Head of caudate nucleus (tissue), 42 donors: Measurements from ENCODE around the gene BRD3.
A peak's percentile ranks its signal among the peaks of the same experiment; 100 is the strongest.

ENCODE experiments used
- DNase-seq, 42 donors: peaks; one replicate each; pipeline versions ENCODE4 v3.0.0 to v3.0.0-alpha.2; 2020 to 2021; ENCODE audit warnings: mixed read lengths in 7 of 42
- intact Hi-C: fragments of 100-400 bp; cut with DNase I; formaldehyde crosslinking; loops from one replicate; pipeline ENCODE4 v1.15.0; 2022

The BRD3 gene

GRCh38 chr9:134029248-134030226 lies 38.3 kb downstream of the BRD3 start:
- intact Hi-C loops = loop anchor here (5.0 kb wide), 1 partner anchor 38 kb away; the partner anchor contains the start of gene BRD3
- DNase-seq = peak in 1 of 42 donors; percentile 2

- intact Hi-C loops = loop anchor here (5.0 kb wide), 1 partner anchor 39 kb away; the partner anchor contains the start of gene BRD3
- no peak for DNase-seq
Measured at GRCh38 chr9:134028575-134029247, 39.1 kb downstream of the BRD3 start.

DNA sequence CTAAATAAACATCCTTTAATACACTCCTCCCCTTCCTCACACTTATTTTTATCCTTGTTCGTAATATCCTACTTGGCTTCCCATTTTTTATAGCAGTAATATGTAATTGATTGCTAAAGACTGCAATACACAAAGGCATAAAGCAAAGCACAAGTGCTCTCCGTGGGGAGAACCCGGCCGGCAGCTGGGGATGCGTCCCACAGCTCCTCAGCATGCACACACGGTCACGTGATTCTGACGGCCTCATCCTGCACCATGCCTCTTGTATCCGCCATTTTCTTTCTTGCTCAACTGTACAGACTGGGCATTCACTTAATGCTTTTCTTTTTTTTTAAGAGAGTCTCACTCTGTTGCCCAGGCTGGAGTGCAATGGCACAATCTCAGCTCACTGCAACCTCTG lies 39.8 kb downstream of the BRD3 start:
- DNase-seq = no peak
- intact Hi-C loops = loop anchor here (5.0 kb wide), 1 partner anchor 39 kb away; the partner anchor contains the start of gene BRD3

GRCh38 chr9:134027561-134027960 lies 40.3 kb downstream of the BRD3 start:
- DNase-seq = no peak
- intact Hi-C loops = loop anchor here (5.0 kb wide), 1 partner anchor 40 kb away; the partner anchor contains the start of gene BRD3

DNA sequence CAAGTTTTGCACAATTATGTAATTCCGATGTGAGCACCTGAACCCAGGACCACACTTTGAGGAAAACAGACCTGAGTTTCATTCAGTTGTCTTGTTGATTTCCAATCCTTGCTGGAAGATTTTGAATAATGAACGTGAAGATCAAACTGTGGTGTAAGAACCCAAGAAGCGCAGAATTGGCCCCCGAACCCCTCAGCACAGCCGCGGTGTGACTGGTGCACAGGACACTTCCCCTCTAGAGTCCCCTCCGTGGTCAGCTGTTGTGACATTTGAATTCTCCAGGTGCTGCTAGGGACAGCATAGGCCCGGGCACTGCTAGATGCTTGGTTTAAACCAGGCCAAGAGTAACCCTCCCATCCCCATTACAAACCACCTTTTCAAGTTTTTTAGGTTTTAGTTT lies 40.8 kb downstream of the BRD3 start:
- intact Hi-C loops = loop anchor here (5.0 kb wide), 1 partner anchor 40 kb away; the partner anchor contains the start of gene BRD3
- no peak for DNase-seq

GRCh38 chr9:134026581-134026980 lies 41.2 kb downstream of the BRD3 start:
- intact Hi-C loops = loop anchor here (5.0 kb wide), 1 partner anchor 41 kb away; the partner anchor contains the start of gene BRD3
- no peak for DNase-seq

- intact Hi-C loops = loop anchor here (5.0 kb wide), 1 partner anchor 41 kb away; the partner anchor contains the start of gene BRD3
- DNase-seq = peak in 37 of 42 donors; percentile 13 to 67 (median 43)
Measured at GRCh38 chr9:134025606-134026541, 42.0 kb downstream of the BRD3 start.

GRCh38 chr9:134024828-134025605 lies 42.8 kb downstream of the BRD3 start, which contains the start of gene BRD3OS:
BRD3OS (plus strand) TSS chr9:134025481; CDS start chr9:134026748, 1,267 bp downstream.
- intact Hi-C loops = loop anchor here (5.0 kb wide), 1 partner anchor 42 kb away; the partner anchor contains the start of gene BRD3
- peak; percentile 86 to 99 (median 97) for DNase-seq

DNA sequence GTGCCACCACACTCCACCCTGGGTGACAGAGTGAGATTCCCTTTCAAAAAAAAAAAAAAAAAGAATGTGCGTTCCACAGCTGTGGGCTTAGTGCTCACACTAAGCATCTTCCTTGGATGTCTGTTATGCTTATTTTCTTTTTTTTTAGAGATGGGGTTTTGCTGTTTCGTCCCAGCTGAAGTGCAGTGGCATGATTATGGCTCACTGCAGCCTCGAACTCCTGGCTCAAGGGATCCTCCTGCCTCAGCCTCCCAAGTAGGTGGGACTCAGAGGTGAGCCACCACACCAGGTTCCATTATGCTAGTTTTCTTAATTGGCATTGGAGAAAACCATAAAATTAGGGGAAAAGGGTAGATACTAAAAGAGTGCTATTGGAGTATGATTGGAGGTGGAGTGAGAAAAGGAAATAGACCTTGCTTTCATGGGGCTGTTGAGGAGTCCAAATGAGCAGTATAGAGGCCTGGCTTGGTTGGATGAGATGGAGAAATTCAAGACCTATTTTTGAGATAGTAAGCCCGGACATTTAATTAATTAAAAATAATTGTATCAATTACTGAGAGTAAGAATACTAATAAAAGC lies 43.5 kb downstream of the BRD3 start:
- DNase-seq = no peak
- intact Hi-C loops = no loop called here

DNA sequence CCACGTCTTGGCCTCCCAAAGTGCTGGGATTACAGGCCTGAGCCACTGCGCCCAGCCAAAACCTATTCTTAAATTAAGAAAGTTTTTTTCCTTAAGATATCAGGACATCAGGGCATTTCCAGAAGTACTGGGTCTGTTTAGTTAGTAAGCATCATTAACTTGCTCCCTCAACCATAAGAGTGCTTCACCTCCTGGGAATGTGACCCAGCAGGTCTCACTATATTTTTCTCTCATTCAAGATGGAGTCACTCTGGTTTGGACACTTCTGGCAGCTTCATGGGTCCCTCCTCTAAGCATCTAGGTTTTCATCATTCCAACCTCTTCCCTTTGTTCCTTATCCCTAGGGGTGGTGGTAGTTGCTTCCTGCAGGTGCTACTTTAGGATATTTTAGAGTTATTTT lies 52.9 kb downstream of the BRD3 start:
- DNase-seq = no peak
- intact Hi-C loops = no loop called here

GRCh38 chr9:134011401-134011800 lies 56.4 kb downstream of the BRD3 start:
- no peak for DNase-seq
- intact Hi-C loops = no loop called here

DNA sequence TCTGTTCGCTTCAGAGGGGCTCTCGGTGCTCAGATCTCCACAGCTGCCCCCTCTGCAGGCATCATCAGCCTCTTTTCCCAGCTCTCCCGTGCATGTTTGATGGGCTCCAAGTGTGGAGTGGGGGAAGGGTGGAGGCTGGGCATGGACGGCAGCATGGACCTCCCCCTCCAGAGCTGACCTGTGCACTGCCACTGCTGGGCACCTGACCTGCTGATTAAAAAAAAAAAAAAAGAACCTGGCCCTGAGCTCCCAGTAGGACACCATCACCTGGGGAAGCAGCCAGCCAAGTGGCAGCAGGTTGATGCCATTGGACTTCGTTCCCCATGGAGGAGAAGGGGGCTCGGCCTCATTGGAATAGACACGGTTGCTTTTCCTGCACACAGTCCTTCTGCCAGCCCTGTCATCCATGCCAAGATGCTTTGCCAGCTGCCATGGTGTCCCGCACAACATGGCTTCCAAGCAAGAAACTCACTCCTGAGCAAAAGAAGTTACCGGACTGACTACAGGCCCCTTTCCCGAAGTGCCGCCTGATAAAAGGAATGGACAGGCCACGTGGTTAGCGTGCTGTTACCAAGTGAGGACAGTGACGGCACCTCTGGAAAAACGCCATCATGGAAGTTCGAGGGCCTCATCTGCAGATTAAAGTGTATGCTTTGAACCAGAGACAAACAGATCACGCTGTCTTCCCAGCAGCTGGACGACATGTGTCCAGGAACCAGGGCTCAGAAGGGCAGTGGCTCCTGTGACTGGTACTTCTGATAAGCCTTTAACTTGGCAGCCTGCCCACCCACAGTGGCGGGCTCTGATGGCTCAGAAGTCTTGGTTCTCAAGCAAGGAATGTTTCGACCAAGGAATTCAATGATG lies 57.3 kb downstream of the BRD3 start:
- intact Hi-C loops = no loop called here
- DNase-seq = no peak

DNA sequence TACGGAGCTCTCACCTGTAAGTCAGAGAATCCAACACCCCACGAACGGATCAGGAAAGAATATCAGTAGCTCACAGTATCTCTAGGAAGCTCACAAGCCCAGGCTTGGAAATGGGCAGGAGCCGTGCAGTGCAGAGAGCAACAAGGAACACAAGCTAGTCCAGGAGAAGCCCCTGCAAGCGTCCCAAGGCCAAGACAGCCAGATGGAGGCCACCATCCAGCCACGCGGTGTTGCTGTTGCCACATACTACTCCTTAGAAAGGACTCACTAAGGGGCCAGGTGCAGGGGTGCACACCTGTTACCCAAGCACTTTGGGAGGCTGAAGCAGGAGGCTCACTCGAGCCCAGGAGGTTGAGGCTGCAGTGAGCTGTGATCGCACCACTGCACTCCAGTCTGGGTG lies 60.3 kb downstream of the BRD3 start:
- DNase-seq = no peak
- intact Hi-C loops = no loop called here

DNA sequence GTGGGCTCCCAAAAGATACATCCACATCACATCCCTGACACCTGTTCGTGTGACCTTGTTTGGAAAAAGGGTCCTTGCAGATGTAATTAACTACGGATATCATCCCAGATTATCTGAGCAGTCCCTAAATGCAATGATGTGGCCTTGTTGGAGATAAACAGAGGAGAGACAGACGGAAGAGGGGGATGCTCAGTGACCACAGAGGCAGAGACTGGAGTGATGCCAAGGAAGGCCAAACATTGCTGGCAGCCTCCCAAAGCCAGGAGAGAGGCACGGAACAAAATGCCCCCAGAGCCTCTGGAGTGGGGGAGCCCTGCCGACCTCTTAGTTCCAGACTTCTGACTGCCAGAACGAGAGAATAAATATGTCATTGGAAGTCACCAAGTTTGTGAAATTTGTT lies 60.7 kb downstream of the BRD3 start:
- intact Hi-C loops = no loop called here
- DNase-seq = no peak

DNA sequence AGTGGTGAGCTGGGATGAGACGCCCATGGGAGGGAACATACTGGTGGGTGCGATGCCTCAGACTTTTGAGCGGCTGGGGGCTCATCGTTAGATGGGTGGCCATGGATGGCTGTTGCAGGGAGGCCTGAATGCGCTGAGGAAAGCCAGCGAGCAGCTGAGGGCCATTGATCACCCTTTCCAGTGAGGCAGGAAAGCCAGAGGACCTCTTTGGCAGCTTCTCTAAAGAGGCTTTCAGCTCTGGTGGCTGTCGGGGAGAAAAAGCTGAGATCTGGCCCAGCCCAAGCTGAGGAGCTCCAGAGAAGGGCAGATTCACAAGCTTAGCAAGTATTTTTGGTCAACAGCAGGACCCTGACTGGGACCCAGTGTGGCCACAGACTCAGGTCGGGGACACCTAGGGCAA lies 62.4 kb downstream of the BRD3 start:
- intact Hi-C loops = no loop called here
- DNase-seq = no peak

GRCh38 chr9:134004881-134005280 lies 62.9 kb downstream of the BRD3 start:
- no peak for DNase-seq
- intact Hi-C loops = no loop called here
